HAP-1 (cell line): ENCODE data around the gene MAN1A2.

Experiments
- DNase-seq, 2 experiments: peaks; one replicate each; pipeline ENCODE4 v3.0.0-alpha.2; 2016 to 2020; ENCODE audit warnings: low spot score in 2 of 2
- H3K27me3 ChIP-seq: fragments of 250-450 bp; sonication (Bioruptor Pico); 2 replicates; pipeline ENCODE4 v1.5.1; 2020; ENCODE audit warnings: low read depth, mild to moderate bottlenecking, moderate library complexity
- H3K36me3 ChIP-seq: fragments of 250-450 bp; sonication (Bioruptor Pico); replicated peaks from 2 replicates; pipeline ENCODE4 v1.5.1; 2020; ENCODE audit warnings: mild to moderate bottlenecking
- H3K4me1 ChIP-seq: fragments of 250-450 bp; sonication (Bioruptor Pico); 2 replicates; pipeline ENCODE4 v1.5.1; 2020; ENCODE audit warnings: mild to moderate bottlenecking
- H3K4me3 ChIP-seq: fragments of 250-450 bp; sonication (Bioruptor Pico); 2 replicates; pipeline ENCODE4 v1.5.1; 2020; ENCODE audit warnings: mild to moderate bottlenecking, moderate library complexity
- H3K9me3 ChIP-seq: fragments of 250-450 bp; sonication (Bioruptor Pico); 2 replicates; pipeline ENCODE4 v1.5.1; 2020; ENCODE audit warnings: mild to moderate bottlenecking, moderate library complexity
- in situ Hi-C: fragments of 300-500 bp; cut with MboI; formaldehyde crosslinking; loops from 3 replicates; pipeline ENCODE4 v1.14.3; 2020; ENCODE audit warnings: low sequenced_read_pairs, inconsistent platforms, mixed read lengths

MAN1A2 gene

DNA sequence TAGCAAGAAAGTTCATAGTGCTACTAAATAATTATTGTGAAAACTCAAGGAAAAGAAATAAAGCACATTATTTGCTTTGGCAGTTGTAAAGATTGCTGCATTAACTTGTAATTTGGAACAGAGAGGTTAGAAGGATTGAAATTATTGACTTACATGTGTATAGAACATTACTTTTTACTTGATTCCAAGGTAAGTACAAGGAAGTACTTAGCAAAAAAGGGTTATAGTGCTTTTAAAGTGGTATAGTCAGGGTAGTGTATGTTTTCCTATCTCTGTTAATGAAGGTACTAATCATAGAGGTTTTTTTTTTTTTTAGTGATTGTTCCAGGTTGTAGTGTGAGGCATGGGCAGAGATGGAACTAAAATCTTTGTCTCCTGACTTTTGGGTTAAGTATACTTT, 29.4 kb downstream of the MAN1A2 start:
- Histone ChIP-seq H3K36me3 (no peaks in the 10 kb centered on the region), H3K4me3 (no peak overlapping the region), H3K4me1 (peaks cover 21% of the 10 kb centered on the region), H3K9me3 (no peaks in the 10 kb centered on the region), H3K27me3 (no peaks in the 10 kb centered on the region)
- no peak for DNase-seq
- in situ Hi-C loops, result no loop called here

DNA sequence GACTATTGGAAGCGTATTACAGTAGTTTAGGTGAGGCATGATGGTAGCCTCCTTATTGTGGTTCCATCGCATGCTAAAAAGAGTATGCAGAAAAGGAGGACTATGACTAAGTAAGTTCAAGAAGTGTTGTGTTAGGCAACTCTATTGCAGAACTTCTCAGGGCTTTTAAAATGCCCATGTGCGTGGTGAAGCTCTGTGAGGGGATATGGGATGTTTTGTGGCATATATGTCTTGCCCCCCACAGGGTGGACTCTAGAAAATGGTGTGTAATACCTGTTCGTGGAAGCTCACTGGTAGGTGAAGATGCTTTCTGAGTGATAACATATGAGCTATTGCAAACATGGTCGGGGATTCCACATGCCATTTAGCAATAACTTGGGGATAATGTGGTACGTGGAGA, 31.7 kb downstream of the MAN1A2 start:
- no peaks in the 10 kb centered on the region; the same call in 1 of the 2 replicates for H3K9me3 ChIP-seq
- in situ Hi-C loops, result no loop called here
- H3K36me3 ChIP-seq, result 0 out of 2 replicates have a peak, but pooled peaks cover 2% of the 10 kb centered on the region
- no peak for DNase-seq
- no peaks in the 10 kb centered on the region for H3K27me3 ChIP-seq
- no peaks in the 10 kb centered on the region for H3K4me1 ChIP-seq
- no peak overlapping the region for H3K4me3 ChIP-seq

DNA sequence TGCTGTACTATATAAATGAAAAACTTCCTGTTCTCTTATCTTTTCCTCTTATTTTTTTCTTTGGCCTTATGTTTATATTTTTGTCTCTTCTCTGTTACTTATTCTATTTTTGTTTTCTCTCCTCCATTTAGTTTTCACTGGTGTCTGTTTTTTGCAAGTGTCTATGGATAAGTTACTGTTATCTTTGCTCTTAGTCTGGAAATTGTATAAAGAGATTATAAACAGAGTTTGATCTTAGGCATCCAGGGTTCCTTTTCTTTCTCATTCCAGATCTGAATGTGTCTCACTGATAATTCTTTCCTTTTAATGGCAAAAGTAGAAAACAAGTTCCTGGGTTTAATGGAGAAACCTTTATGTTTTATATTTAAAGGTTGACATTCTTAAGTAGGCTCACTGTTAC, 34.5 kb downstream of the MAN1A2 start:
- H3K4me3 ChIP-seq, result no peak overlapping the region
- no peaks in the 10 kb centered on the region; the same call in 1 of the 2 replicates for H3K9me3 ChIP-seq
- H3K27me3 ChIP-seq, result no peaks in the 10 kb centered on the region
- H3K36me3 ChIP-seq, result 0 out of 2 replicates have a peak, but pooled peaks cover 2% of the 10 kb centered on the region
- DNase-seq, result no peak
- H3K4me1 ChIP-seq, result no peaks in the 10 kb centered on the region
- in situ Hi-C loops, result loop anchor here (25.0 kb wide), 1 partner anchor 89 kb away; no protein-coding TSS in a partner anchor

DNA sequence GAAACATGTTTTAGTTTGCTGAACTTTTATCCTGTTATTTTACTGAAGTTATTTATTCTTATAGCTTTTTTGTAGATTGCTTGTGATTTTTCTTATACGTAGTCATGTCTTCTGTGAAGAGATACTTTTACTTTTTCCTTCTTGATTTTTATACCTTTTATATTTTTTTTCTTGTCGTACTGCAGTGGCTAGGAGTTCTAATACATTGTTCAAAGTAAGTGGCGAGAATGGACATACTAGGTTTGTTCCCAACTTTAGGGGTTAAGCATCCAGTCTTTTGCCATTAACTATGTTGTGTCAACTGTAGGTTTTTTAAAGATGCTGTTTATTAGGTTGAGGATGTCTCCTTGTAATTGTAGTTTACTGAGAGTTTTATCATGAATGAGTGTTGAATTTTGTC, 36.3 kb downstream of the MAN1A2 start:
- DNase-seq, result no peak
- in situ Hi-C loops, result loop anchor here (25.0 kb wide), 1 partner anchor 91 kb away; no protein-coding TSS in a partner anchor
- no peak overlapping the region for H3K4me3 ChIP-seq
- H3K4me1 ChIP-seq, result no peaks in the 10 kb centered on the region
- H3K9me3 ChIP-seq, result no peaks in the 10 kb centered on the region; the same call in 1 of the 2 replicates
- 0 out of 2 replicates have a peak, but pooled peaks cover 2% of the 10 kb centered on the region for H3K36me3 ChIP-seq
- no peaks in the 10 kb centered on the region for H3K27me3 ChIP-seq

DNA sequence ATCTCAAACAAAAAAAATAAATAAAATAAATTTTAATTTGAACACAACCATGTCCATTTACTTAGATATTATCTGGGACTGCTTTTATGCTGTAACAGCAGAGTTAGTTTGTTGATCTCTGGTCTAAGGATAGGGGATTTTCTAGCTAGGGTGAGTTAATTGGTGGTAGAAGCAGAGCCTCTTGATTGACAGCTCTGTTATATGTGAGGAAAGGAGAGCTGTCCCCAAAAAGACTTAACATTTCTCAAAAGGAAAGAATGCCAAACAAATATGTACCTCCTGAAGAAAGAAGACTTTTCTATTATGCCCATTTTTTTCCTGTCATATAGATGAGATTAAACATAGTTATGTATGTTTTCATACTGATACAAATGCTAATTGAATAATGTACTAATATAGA, 37.8 kb downstream of the MAN1A2 start:
- Histone ChIP-seq H3K4me3 (no peak overlapping the region), H3K36me3 (0 out of 2 replicates have a peak, but pooled peaks cover 2% of the 10 kb centered on the region), H3K4me1 (no peaks in the 10 kb centered on the region), H3K9me3 (no peaks in the 10 kb centered on the region; the same call in 1 of the 2 replicates), H3K27me3 (no peaks in the 10 kb centered on the region)
- DNase-seq, result no peak
- in situ Hi-C loops, result loop anchor here (25.0 kb wide), 1 partner anchor 93 kb away; no protein-coding TSS in a partner anchor

DNA sequence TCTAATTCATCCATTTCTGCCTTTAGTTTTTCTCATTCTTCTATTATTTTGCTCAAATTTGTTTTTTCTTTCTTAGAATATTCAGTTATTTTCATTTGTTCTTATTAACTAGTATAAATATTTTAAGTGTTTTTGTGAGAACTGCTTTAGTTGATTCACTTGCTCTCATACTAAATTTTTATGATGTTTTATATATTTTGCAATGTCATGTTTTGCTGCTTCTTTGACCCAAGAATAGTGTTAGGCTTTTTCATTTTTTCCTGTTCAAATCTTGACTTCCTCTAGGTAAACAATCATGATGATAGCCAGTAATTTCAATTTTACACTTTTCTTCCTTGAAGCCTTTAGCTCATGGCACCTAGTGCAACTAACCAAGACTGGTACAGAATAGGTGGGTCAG, 45.2 kb downstream of the MAN1A2 start:
- Histone ChIP-seq H3K4me3 (no peak overlapping the region), H3K9me3 (no peaks in the 10 kb centered on the region), H3K36me3 (no peaks in the 10 kb centered on the region), H3K27me3 (no peaks in the 10 kb centered on the region), H3K4me1 (no peaks in the 10 kb centered on the region)
- in situ Hi-C loops, result loop anchor here (25.0 kb wide), 1 partner anchor 100 kb away; no protein-coding TSS in a partner anchor
- DNase-seq, result no peak

DNA sequence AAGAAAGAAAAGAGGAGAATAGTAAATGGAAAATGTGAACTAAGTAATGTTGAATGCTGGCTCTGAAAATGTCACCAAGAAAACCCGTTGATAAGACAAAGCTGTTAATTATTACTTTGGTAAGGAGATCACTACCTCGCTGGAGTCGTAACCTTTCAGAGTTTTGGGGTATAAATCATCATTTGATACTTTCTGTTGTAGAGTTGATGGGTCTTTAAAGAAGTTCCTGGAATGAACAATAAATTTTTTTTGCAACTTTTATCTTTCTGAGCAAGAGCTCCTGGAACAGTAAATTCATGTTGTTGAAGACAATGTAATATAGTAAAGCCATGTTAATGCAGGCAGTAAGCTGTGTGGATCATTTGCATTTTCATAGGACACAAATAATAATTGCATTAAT, 46.2 kb downstream of the MAN1A2 start:
- Histone ChIP-seq H3K27me3 (no peaks in the 10 kb centered on the region), H3K4me1 (no peaks in the 10 kb centered on the region), H3K4me3 (no peak overlapping the region), H3K9me3 (no peaks in the 10 kb centered on the region), H3K36me3 (no peaks in the 10 kb centered on the region)
- DNase-seq, result no peak
- in situ Hi-C loops, result loop anchor here (25.0 kb wide), 1 partner anchor 101 kb away; no protein-coding TSS in a partner anchor

DNA sequence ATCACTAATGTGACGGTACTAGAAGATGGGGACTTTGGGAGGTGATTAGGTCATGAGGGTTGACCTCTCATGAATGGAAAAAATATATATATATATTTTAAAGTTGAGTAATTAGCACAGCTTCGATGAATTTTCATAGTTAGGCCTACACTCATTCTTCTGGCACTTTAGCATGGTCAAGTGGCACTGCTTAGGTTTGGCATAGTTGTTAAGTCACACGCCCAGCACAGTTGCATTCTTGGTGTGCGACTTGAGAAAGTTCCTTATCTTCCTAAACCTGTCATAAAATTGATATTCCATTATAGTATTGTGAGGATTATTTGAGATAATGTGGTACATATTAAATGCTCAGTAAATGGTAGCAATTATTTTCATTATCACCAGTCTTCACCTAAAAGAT, 47.7 kb downstream of the MAN1A2 start:
- Histone ChIP-seq H3K27me3 (no peaks in the 10 kb centered on the region), H3K36me3 (no peaks in the 10 kb centered on the region), H3K9me3 (no peaks in the 10 kb centered on the region), H3K4me1 (no peaks in the 10 kb centered on the region), H3K4me3 (no peak overlapping the region)
- in situ Hi-C loops, result loop anchor here (25.0 kb wide), 1 partner anchor 103 kb away; no protein-coding TSS in a partner anchor
- no peak for DNase-seq

DNA sequence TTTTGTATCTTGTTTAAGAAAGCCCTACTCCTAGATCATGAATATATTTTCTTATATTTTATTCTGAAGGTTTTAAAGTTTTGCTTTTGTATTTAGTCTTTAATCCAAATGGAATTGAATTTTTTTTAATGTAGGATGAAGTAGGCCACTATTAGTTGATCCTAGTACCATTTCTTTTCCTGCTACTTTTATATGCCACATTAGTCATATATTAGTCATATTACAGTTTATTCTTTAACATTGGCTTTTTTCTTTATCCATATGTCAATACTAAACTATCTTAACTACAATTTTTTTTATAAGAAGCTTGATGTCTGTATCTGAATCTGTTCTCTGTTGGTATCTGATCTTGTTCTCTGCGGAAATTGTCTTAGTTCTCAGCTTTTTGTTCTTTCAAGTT, 48.8 kb downstream of the MAN1A2 start:
- no peaks in the 10 kb centered on the region for H3K4me1 ChIP-seq
- no peaks in the 10 kb centered on the region for H3K9me3 ChIP-seq
- H3K4me3 ChIP-seq, result no peak overlapping the region
- no peaks in the 10 kb centered on the region for H3K27me3 ChIP-seq
- H3K36me3 ChIP-seq, result no peaks in the 10 kb centered on the region
- in situ Hi-C loops, result loop anchor here (25.0 kb wide), 1 partner anchor 104 kb away; no protein-coding TSS in a partner anchor
- no peak for DNase-seq

DNA sequence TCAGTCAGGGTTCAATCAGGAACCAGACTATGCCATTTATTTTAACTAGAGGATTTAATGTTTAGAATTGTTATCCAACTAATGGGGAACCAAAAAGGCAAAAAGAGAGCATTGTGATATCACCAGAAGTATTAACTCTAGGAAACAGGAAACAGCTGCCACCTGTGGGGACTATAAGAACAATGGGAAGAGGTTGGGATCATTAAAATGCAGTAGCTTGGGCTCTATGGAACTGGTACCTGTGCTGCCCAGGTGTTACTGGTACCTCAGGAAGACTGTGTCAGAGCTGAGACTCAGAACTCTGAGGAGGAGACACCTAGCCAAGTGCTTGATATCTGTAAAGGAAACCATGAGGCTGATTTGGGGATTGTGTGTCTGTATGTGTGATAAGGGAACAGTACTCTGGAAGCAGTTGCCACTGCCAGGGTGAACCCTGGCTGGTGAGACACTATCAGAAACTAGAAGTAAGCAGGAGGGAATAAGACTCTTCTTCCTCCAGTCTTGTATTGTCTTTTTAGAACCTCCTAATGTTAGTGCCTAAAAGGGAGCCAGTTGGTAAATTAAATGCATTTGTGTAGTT, 49.4 kb downstream of the MAN1A2 start:
- in situ Hi-C loops, result loop anchor here (25.0 kb wide), 1 partner anchor 104 kb away; no protein-coding TSS in a partner anchor
- no peak overlapping the region for H3K4me3 ChIP-seq

DNA sequence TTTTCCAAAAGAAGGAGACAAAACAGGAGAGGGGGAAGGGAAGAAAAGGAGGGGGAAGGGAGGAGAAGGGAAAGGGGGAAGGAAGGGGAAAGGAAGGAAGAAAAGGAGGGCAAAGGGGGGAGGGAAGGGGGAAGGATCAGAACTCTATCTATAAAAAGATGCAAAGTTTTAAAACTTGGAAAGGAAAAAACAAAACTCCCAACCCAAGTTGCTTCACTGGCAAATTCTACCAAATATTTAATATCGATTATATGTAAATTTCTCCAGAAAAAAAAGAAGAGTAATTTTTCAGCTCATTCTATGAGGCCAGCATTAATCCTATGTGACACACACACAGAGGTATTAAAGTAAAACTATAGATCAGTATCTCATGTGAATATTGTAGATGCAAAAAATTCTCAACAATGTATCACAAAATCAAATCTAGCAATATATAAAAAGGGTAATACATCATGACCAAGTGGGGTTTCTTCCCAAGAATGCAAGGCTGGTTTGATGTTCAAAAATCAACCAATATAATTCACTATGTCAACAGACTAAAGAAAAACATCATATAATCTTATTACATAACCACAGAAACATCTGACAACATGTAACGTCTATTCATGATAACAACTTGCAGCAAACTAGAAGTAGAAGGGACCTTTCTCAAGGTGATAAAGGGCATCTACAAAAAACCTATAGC, 57.9 kb downstream of the MAN1A2 start:
- DNase-seq, result no peak
- Histone ChIP-seq H3K9me3 (peaks cover 2% of the 10 kb centered on the region; the same call in 1 of the 2 replicates), H3K36me3 (no peaks in the 10 kb centered on the region; the same call in 1 of the 2 replicates), H3K27me3 (no peaks in the 10 kb centered on the region), H3K4me1 (no peaks in the 10 kb centered on the region), H3K4me3 (no peak overlapping the region)
- in situ Hi-C loops, result no loop called here

More for the DNA sequence above, 49.4 kb downstream of the MAN1A2 start:
- H3K9me3 ChIP-seq, result no peaks in the 10 kb centered on the region
- H3K27me3 ChIP-seq, result no peaks in the 10 kb centered on the region
- no peaks in the 10 kb centered on the region for H3K36me3 ChIP-seq
- H3K4me1 ChIP-seq, result no peaks in the 10 kb centered on the region
- DNase-seq, result no peak

DNA sequence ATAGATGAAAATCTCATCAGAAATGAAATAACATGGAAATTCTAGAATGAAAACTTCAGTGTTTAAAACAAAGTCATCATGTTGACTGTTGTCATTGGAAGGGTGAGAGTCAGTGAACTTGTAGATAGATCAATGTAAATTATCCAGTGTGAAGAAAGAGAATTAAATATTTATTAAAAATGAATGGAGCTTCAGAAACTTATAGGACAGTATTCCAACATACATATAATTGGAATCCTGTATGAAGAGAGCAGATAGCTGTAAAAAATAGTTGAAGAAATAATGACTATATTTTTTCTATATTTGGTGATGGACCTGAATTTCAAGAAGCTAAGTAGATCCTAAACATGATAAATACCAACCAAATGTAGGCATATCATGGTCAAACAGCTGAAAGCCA, 60.0 kb downstream of the MAN1A2 start:
- no peaks in the 10 kb centered on the region for H3K27me3 ChIP-seq
- H3K9me3 ChIP-seq, result peaks cover 2% of the 10 kb centered on the region; the same call in 1 of the 2 replicates
- no peaks in the 10 kb centered on the region; the same call in 1 of the 2 replicates for H3K36me3 ChIP-seq
- H3K4me1 ChIP-seq, result no peaks in the 10 kb centered on the region
- DNase-seq, result no peak
- no peak overlapping the region for H3K4me3 ChIP-seq
- in situ Hi-C loops, result no loop called here

DNA sequence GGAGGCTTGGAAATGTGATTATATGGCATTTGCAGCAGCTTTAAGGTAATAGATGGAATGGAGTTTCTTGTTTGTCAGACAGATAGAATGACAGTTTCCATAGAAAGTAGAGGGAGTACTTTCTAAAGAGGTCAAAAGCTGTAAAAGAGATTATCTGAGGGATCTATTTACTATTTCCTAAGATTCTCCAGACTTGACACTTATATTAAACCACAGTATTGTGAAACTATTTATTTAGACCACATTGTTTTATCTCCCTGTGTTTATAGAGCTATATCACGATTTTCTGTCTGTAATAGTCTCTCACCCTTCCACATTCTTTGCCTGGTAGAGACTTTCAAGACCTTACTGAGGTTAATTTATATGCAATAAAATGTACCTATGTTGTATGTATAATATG, 66.7 kb downstream of the MAN1A2 start:
- Histone ChIP-seq H3K36me3 (no peaks in the 10 kb centered on the region), H3K4me3 (no peak overlapping the region), H3K4me1 (no peaks in the 10 kb centered on the region), H3K27me3 (no peaks in the 10 kb centered on the region), H3K9me3 (no peaks in the 10 kb centered on the region)
- in situ Hi-C loops, result no loop called here
- no peak for DNase-seq

DNA sequence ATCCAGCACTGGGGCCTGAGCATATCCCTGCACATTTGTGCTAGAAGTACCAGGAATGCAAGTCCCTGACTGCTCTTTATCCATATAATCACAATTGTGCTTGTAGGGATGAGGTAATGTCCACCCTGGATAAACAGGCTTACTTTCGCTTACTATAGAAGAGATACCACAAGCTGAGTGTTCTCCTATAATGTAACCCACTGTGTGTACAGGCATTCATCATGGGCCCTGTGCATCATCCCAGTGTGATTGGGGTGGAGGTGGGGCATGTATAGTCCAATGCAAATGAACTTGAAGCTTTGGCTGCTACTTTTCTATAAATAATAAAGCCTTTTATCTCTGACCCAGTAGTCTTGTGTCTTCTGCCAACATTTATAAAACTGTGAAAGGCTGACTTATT, 69.3 kb downstream of the MAN1A2 start:
- Histone ChIP-seq H3K9me3 (no peaks in the 10 kb centered on the region), H3K36me3 (no peaks in the 10 kb centered on the region), H3K27me3 (no peaks in the 10 kb centered on the region), H3K4me3 (no peak overlapping the region), H3K4me1 (no peaks in the 10 kb centered on the region)
- DNase-seq, result no peak
- in situ Hi-C loops, result no loop called here
